ENCODE measurements around the gene MTA1. TPM values are rescaled to one million over a fixed set of nuclear protein-coding genes. Genes with fewer than 3 reads are reported as not detected.

Gene MTA1
- total RNA-seq, 1 experiment from 2014 or later: 166 TPM

GRCh38 chr14:105417690-105418121, 1.9 kb upstream of the MTA1 start:
- intact Hi-C loops (cut with micrococcal nuclease): no loop called here
- POLR2A ChIA-PET: interaction anchor here (0.9 to 1.5 kb wide), 2 partner anchors 13 to 14 kb away, joined by 4 read pairs; no protein-coding TSS in a partner anchor
- no peak for DNase-seq (ENCODE audit: unreplicated experiment)
- Mint-ChIP-seq H3K36me3 (ENCODE audit: insufficient read depth, unreplicated experiment) (no peaks in the 10 kb centered on the region), H3K9me3 (ENCODE audit: unreplicated experiment) (no peaks in the 10 kb centered on the region), H3K27me3 (ENCODE audit: insufficient read depth, unreplicated experiment) (peaks cover 7% of the 10 kb centered on the region), H3K4me3 (ENCODE audit: unreplicated experiment) (peak overlapping the region; percentile 16), H3K4me1 (ENCODE audit: insufficient read depth, unreplicated experiment) (peaks cover 10% of the 10 kb centered on the region), H3K27ac (ENCODE audit: low read depth, unreplicated experiment) (no peak overlapping the region)
- CTCF ChIA-PET: interaction anchor here (0.7 kb wide), 1 partner anchor 63 kb away, joined by 4 read pairs; no protein-coding TSS in a partner anchor
- TF ChIP-seq CTCF (IDR thresholded peaks at IDR 0.05; ENCODE audit: unreplicated experiment): no peak
- no TSS peak for BruUV-seq (replicated peaks)

GRCh38 chr14:105418269-105419194, 1.1 kb upstream of the MTA1 start:
- intact Hi-C loops (cut with micrococcal nuclease): no loop called here
- TF ChIP-seq CTCF (IDR thresholded peaks at IDR 0.05; ENCODE audit: unreplicated experiment): no peak
- Mint-ChIP-seq H3K9me3 (ENCODE audit: unreplicated experiment) (no peaks in the 10 kb centered on the region), H3K4me1 (ENCODE audit: insufficient read depth, unreplicated experiment) (peaks cover 11% of the 10 kb centered on the region), H3K4me3 (ENCODE audit: unreplicated experiment) (peak overlapping the region; percentile 83), H3K36me3 (ENCODE audit: insufficient read depth, unreplicated experiment) (no peaks in the 10 kb centered on the region), H3K27me3 (ENCODE audit: insufficient read depth, unreplicated experiment) (no peaks in the 10 kb centered on the region), H3K27ac (ENCODE audit: low read depth, unreplicated experiment) (no peak overlapping the region)
- POLR2A ChIA-PET: interaction anchor here (0.9 to 1.5 kb wide), 2 partner anchors 12 to 15 kb away, joined by 4 read pairs; no protein-coding TSS in a partner anchor
- CTCF ChIA-PET: interaction anchor here (0.7 kb wide), 1 partner anchor 62 kb away, joined by 4 read pairs; no protein-coding TSS in a partner anchor
- BruUV-seq (replicated peaks): no TSS peak
- no peak for DNase-seq (ENCODE audit: unreplicated experiment)

- no peaks in the 10 kb centered on the region for H3K27me3 Mint-ChIP-seq (ENCODE audit: insufficient read depth, unreplicated experiment)
- peak overlapping the region; percentile 93 for H3K27ac Mint-ChIP-seq (ENCODE audit: low read depth, unreplicated experiment)
- intact Hi-C loops (cut with micrococcal nuclease): no loop called here
- ChIA-PET CTCF (interaction anchor here (1.3 kb wide), 1 partner anchor 69 kb away, joined by 4 read pairs; no protein-coding TSS in a partner anchor), POLR2A (interaction anchor here (1.0 kb wide), 1 partner anchor 17 kb away, joined by 3 read pairs; no protein-coding TSS in a partner anchor)
- DNase-seq (ENCODE audit: unreplicated experiment): no peak
- H3K9me3 Mint-ChIP-seq (ENCODE audit: unreplicated experiment): no peaks in the 10 kb centered on the region
- no TSS peak for BruUV-seq (replicated peaks)
- no peak for TF ChIP-seq CTCF (IDR thresholded peaks at IDR 0.05; ENCODE audit: unreplicated experiment)
- peaks cover 5% of the 10 kb centered on the region for H3K36me3 Mint-ChIP-seq (ENCODE audit: insufficient read depth, unreplicated experiment)
- peak overlapping the region; percentile 83 for H3K4me3 Mint-ChIP-seq (ENCODE audit: unreplicated experiment)
- H3K4me1 Mint-ChIP-seq (ENCODE audit: insufficient read depth, unreplicated experiment): peaks cover 11% of the 10 kb centered on the region
Observed at GRCh38 chr14:105420101-105420973, 710 bp downstream of the MTA1 start.

Data from MCF 10A (cell line).